A549 (cell line): ENCODE measurements around the gene FAM174B.

Experiments
- CTCF ChIP-seq: fragments of >200 bp; sonication (Bioruptor Twin); formaldehyde crosslinking; IDR thresholded peaks from 3 replicates; pipeline ENCODE4 v1.5.1; 2016
- EHF ChIP-seq: fragments of 250-450 bp; sonication (Bioruptor Pico); IDR thresholded peaks from 2 replicates; pipeline ENCODE4 v1.5.0; 2020; ENCODE audit warnings: mild to moderate bottlenecking
- MAX ChIP-seq: IDR thresholded peaks from 2 replicates; pipeline ENCODE4 v1.6.1; 2012
- POLR2A ChIP-seq: IDR thresholded peaks from 2 replicates; pipeline ENCODE4 v1.6.1; 2012; ENCODE audit warnings: mild to moderate bottlenecking, low read length
- RFX5 ChIP-seq: fragments of 450-650 bp; IDR thresholded peaks from 2 replicates; pipeline ENCODE4 v1.7.1; 2014; ENCODE audit warnings: antibody characterized with exemption, mild to moderate bottlenecking, moderate library complexity
- SMC3 ChIP-seq: fragments of >200 bp; sonication (Bioruptor Twin); formaldehyde crosslinking; IDR thresholded peaks from 3 replicates; pipeline ENCODE4 v1.6.1; 2018; ENCODE audit warnings: inconsistent platforms

DNA sequence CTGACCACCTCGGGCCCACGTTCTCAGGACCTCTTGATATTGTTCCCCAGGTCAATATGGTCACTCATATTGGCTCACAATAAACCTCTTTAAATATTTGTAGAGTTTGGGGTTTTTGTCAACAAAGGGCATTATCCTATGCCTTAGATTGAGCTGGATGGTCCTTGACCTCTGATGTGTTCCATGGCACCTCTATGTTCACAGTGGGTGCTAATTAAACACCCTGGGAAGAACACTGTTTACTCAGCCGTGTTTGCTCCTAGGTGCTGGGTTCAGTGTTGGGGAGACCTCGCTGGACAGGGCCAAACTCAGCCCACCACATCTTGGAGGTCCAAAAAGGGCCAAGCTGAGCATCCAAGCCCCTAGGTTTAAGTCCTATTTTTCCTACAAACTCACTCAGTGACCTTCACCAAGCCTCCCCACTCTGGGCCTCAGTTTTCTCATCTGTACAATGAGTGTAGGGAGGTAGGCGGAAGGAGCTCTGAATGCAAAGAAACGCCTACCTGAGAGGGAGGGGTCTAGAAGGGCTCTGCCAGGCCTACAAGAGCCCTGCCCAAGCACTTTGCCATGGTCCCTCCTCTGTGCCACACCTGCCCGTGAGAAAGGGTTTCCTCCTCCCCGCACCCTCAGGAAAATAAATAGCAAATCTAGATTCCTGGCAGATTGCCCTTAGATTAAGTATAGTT lies 7.2 kb downstream of the FAM174B start:
- no peak for TF ChIP-seq SMC3
- TF ChIP-seq MAX = no peak
- TF ChIP-seq CTCF = no peak
- no peak for TF ChIP-seq RFX5
- no peak for TF ChIP-seq POLR2A
- TF ChIP-seq EHF (CRISPR knock-in tag) = no peak
